22Rv1 (cell line): Measurements from ENCODE around the gene CDC16.

Source experiments
- CTCF ChIP-seq: fragments of 450-650 bp; IDR thresholded peaks from 2 replicates; pipeline ENCODE4 v1.5.1; 2017; ENCODE audit warnings: mild to moderate bottlenecking
- ZFX ChIP-seq: fragments of 450-650 bp; IDR thresholded peaks from 2 replicates; pipeline ENCODE4 v1.6.1; 2017; ENCODE audit warnings: antibody characterized with exemption, borderline replicate concordance

- TF ChIP-seq CTCF (no peak), ZFX (no peak)
Observed at GRCh38 chr13:114283576-114283975, 48.9 kb downstream of the CDC16 start.
